Endothelial cell of umbilical vein (primary cell): ENCODE measurements around the gene CECR2. TPM values are rescaled to one million over a fixed set of nuclear protein-coding genes. Genes with fewer than 3 reads are reported as not detected.

ENCODE experiments used
- BruUV-seq: library from RNA; stranded (reverse); fragments of 400-500 nt; replicated peaks from 2 replicates; lab custom pipeline; 2021; lab: Mats Ljungman, UMichigan
- CTCF ChIA-PET: fragments of 300-600, 350-600 bp; sonication (Branson Sonifier 250); formaldehyde crosslinking; loops from one replicate; lab custom pipeline; 2021; ENCODE audit warnings: antibody characterized with exemption, inconsistent platforms; lab: Charles Lee
- POLR2A ChIA-PET: fragments of 300-600, 350-600 bp; sonication (Branson Sonifier 250); formaldehyde crosslinking; loops from one replicate; lab custom pipeline; 2021; ENCODE audit warnings: antibody characterized with exemption, inconsistent platforms; lab: Charles Lee
- DNase-seq: peaks from one replicate; pipeline ENCODE4 v3.0.0-alpha.2; 2011; ENCODE audit warnings: low read depth, low spot score
- FAIRE-seq: peaks from 2 replicates; lab custom pipeline; 2011; peaks lifted over from hg19 to GRCh38; lab: Jason Lieb, UNC
- H2AFZ ChIP-seq: 2 replicates; pipeline ENCODE4 v1.6.0; 2012; ENCODE audit warnings: low read depth, low read length, control low read depth, inconsistent platforms
- H3K27ac ChIP-seq: 2 replicates; pipeline ENCODE4 v1.5.1; 2011; ENCODE audit warnings: low read depth, mild to moderate bottlenecking, control low read depth, low read length, moderate library complexity; ENCODE audit not compliant: insufficient read depth
- H3K27me3 ChIP-seq, 2 experiments: 2 replicates each; pipeline versions ENCODE4 v1.6.0 to v1.6.1; 2011; ENCODE audit warnings: low read length in 2 of 2, mixed read lengths in 1 of 2; ENCODE audit not compliant: control insufficient read depth in 2 of 2, insufficient read depth in 2 of 2
- H3K36me3 ChIP-seq, 2 experiments: 2 replicates in 1 of 2; 3 replicates in 1 of 2; pipeline ENCODE4 v1.5.1; 2011; ENCODE audit warnings: low read length in 2 of 2, mild to moderate bottlenecking in 1 of 2, moderate library complexity in 1 of 2; ENCODE audit not compliant: control insufficient read depth in 2 of 2, insufficient read depth in 2 of 2; ENCODE audit errors: extremely low read depth in 1 of 2
- H3K4me1 ChIP-seq: 3 replicates; pipeline ENCODE4 v1.5.1; 2011; ENCODE audit warnings: mild to moderate bottlenecking, low read length; ENCODE audit not compliant: control insufficient read depth, insufficient read depth; ENCODE audit errors: extremely low read depth
- H3K4me2 ChIP-seq: 2 replicates; pipeline ENCODE4 v1.6.1; 2011; ENCODE audit warnings: low read length, control low read depth, mixed read lengths; ENCODE audit not compliant: insufficient read depth
- H3K4me3 ChIP-seq, 3 experiments: fragments of 200-600 bp in 1 of 3; sonication (generic), shearing (Covaris generic) in 1 of 3; replicated peaks in 1 of 3; 2 replicates each; pipeline ENCODE4 v1.5.1; 2011 to 2016; ENCODE audit warnings: control low read depth in 3 of 3, low read length in 3 of 3, mild to moderate bottlenecking in 2 of 3, inconsistent platforms in 1 of 3, low read depth in 1 of 3, moderate library complexity in 1 of 3; ENCODE audit not compliant: insufficient read depth in 1 of 3
- H3K79me2 ChIP-seq: 2 replicates; pipeline ENCODE4 v1.6.0; 2012; ENCODE audit warnings: low read length, inconsistent platforms; ENCODE audit not compliant: control insufficient read depth, insufficient read depth
- H3K9ac ChIP-seq: replicated peaks from 2 replicates; pipeline ENCODE3; 2011; ENCODE audit warnings: low read length, control low read depth; ENCODE audit not compliant: insufficient read depth; ENCODE audit errors: extremely low read depth
- H3K9me1 ChIP-seq: replicated peaks from 3 replicates; pipeline ENCODE4 v1.6.0; 2011; ENCODE audit warnings: mild to moderate bottlenecking, low read length; ENCODE audit not compliant: control insufficient read depth, insufficient read depth; ENCODE audit errors: extremely low read depth
- H3K9me3 ChIP-seq: replicated peaks from 2 replicates; pipeline ENCODE4 v1.5.1; 2012; ENCODE audit warnings: low read length, inconsistent platforms; ENCODE audit not compliant: control insufficient read depth, insufficient read depth
- H4K20me1 ChIP-seq: replicated peaks from 2 replicates; pipeline ENCODE3; 2011; ENCODE audit warnings: mild to moderate bottlenecking, low read length; ENCODE audit not compliant: control insufficient read depth, insufficient read depth; ENCODE audit errors: extremely low read depth
- CTCF ChIP-seq, 2 donors: IDR thresholded peaks; 1 replicate in 1 of 2; 2 replicates in 1 of 2; pipeline ENCODE4 v1.5.1; 2011; ENCODE audit warnings: low read length in 2 of 2, mild to moderate bottlenecking in 2 of 2, moderate library complexity in 2 of 2, control low read depth in 1 of 2, inconsistent platforms in 1 of 2, low read depth in 1 of 2; ENCODE audit not compliant: insufficient read depth in 1 of 2; ENCODE audit errors: extremely low read depth in 1 of 2
- EZH2 ChIP-seq: IDR thresholded peaks from 2 replicates; pipeline ENCODE4 v1.6.1; 2012; ENCODE audit warnings: borderline replicate concordance, low read depth, mild to moderate bottlenecking, moderate library complexity, low read length, inconsistent platforms; ENCODE audit not compliant: severe bottlenecking
- FOS ChIP-seq: IDR thresholded peaks from 2 replicates; pipeline ENCODE4 v1.6.1; 2011; ENCODE audit warnings: mild to moderate bottlenecking, low read length, moderate library complexity, borderline replicate concordance; ENCODE audit not compliant: insufficient read depth
- GATA2 ChIP-seq: IDR thresholded peaks from 2 replicates; pipeline ENCODE4 v1.7.0; 2011; ENCODE audit warnings: low read depth, mild to moderate bottlenecking, moderate library complexity, mixed read lengths, low read length; ENCODE audit not compliant: insufficient read length, insufficient read depth
- JUN ChIP-seq: IDR thresholded peaks from 2 replicates; pipeline ENCODE4 v1.6.1; 2011; ENCODE audit warnings: borderline replicate concordance, low read depth; ENCODE audit not compliant: insufficient read length, insufficient read depth
- MAX ChIP-seq: IDR thresholded peaks from 2 replicates; pipeline ENCODE4 v1.6.1; 2011; ENCODE audit not compliant: insufficient read depth, insufficient read length
- MYC ChIP-seq: IDR thresholded peaks from one replicate; pipeline ENCODE4 v1.6.1; 2011; ENCODE audit warnings: mild to moderate bottlenecking, low read depth, low read length
- POLR2A ChIP-seq: IDR thresholded peaks from 2 replicates; pipeline ENCODE4 v1.6.1; 2012; ENCODE audit warnings: low read depth, mild to moderate bottlenecking, control low read depth, low read length
- POLR2AphosphoS5 ChIP-seq: IDR thresholded peaks from 2 replicates; pipeline ENCODE4 v1.6.1; 2012; ENCODE audit warnings: low read depth, mild to moderate bottlenecking, control low read depth, low read length, moderate library complexity; ENCODE audit not compliant: insufficient read depth
- dilution Hi-C: fragments of 300-500 bp; cut with MboI; formaldehyde crosslinking; loops from one replicate; pipeline ENCODE4 v1.15.0; 2019; ENCODE audit warnings: low sequenced_read_pairs; ENCODE audit not compliant: extremely low pct_ligation_motif_present
- intact Hi-C: fragments of 100-400 bp; cut with micrococcal nuclease; formaldehyde crosslinking; loops from one replicate; pipeline ENCODE4 v1.10.0; 2022
- polyA plus RNA-seq, 4 experiments: library from polyadenylated mRNA; depleted of rRNA in 3 of 4; stranded (reverse) in 3 of 4; unstranded in 1 of 4; fragments of >200 nt; gene quantifications; 2 replicates each; pipeline versions ENCODE4 v1.2.1 to v1.2.3, GENCODE V29; 2011 to 2012; ENCODE audit warnings: missing spikeins in 1 of 4
- total RNA-seq: library from RNA; stranded (reverse); gene quantifications from 2 replicates; pipeline ENCODE4 v1.2.3, GENCODE V29; 2021

The CECR2 gene
- total and polyA plus RNA-seq, 2 donors (not counting 3 experiments of a cell fraction or from before 2014, with no cell fraction given), result 0.01 TPM; not detected in 1

GRCh38 chr22:17422736-17423343 lies 53.6 kb downstream of the CECR2 start:
- no peak overlapping the region for H3K9ac ChIP-seq
- POLR2A ChIA-PET, result no interaction called here
- TF ChIP-seq MAX (no peak), EZH2 (no peak), CTCF (IDR thresholded peaks at IDR 0.05; ENCODE audit: extremely low read depth in 1 of 2, insufficient read depth in 1 of 2, low read depth in 1 of 2, low read length in 2 of 2) (no peak), GATA2 (no peak), JUN (no peak), MYC (no peak), POLR2A (no peak), FOS (no peak), POLR2AphosphoS5 (no peak)
- BruUV-seq, result no TSS peak
- H3K27me3 ChIP-seq, result peaks cover 0 to 1% of the 10 kb centered on the region in 2 experiments
- H3K36me3 ChIP-seq, result no peaks in the 10 kb centered on the region
- H3K4me3 ChIP-seq, result no peak overlapping the region
- no peaks in the 10 kb centered on the region for H3K79me2 ChIP-seq
- CTCF ChIA-PET, result no interaction called here
- FAIRE-seq (no peak), DNase-seq (no peak)
- H2AFZ ChIP-seq, result no peak overlapping the region
- dilution Hi-C loops (no loop called here), intact Hi-C loops (no loop called here)
- H3K27ac ChIP-seq, result no peak overlapping the region
- H4K20me1 ChIP-seq, result no peaks in the 10 kb centered on the region
- no peak overlapping the region for H3K4me2 ChIP-seq
- no peaks in the 10 kb centered on the region for H3K9me3 ChIP-seq
- H3K4me1 ChIP-seq, result no peaks in the 10 kb centered on the region
- no peaks in the 10 kb centered on the region for H3K9me1 ChIP-seq
